GM21619 (cell line): ENCODE data around the gene LUZP2.

Source experiments
- ATAC-seq: cut with Tn5 transposase; IDR thresholded peaks from one replicate; pipeline ENCODE4 v1.9.1; 2021; ENCODE audit not compliant: unreplicated experiment

Gene LUZP2

DNA sequence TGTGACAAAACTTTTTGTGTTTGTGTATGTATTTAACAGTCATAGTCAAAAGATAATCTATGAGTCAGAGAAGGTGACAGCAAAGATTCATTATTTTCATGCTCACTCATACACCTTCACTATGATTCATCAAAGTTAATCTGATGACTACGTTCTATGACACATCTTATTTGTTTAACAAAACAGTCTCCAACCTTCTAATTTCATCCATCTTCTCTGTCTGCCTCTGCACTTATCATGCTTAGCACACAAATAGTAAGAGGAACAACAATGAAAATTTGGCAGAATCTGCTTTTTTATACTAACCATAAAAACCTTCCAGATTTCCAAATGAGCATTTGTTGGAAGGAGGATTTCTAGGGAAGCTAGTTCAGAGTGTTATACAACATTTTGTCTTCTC is 568.9 kb downstream of the LUZP2 start:
- no peak for ATAC-seq

- ATAC-seq: no peak
Observed at GRCh38 chr11:25066706-25067105, 569.9 kb downstream of the LUZP2 start.

- ATAC-seq: no peak
Observed at GRCh38 chr11:25068451-25068850, 571.6 kb downstream of the LUZP2 start.

DNA sequence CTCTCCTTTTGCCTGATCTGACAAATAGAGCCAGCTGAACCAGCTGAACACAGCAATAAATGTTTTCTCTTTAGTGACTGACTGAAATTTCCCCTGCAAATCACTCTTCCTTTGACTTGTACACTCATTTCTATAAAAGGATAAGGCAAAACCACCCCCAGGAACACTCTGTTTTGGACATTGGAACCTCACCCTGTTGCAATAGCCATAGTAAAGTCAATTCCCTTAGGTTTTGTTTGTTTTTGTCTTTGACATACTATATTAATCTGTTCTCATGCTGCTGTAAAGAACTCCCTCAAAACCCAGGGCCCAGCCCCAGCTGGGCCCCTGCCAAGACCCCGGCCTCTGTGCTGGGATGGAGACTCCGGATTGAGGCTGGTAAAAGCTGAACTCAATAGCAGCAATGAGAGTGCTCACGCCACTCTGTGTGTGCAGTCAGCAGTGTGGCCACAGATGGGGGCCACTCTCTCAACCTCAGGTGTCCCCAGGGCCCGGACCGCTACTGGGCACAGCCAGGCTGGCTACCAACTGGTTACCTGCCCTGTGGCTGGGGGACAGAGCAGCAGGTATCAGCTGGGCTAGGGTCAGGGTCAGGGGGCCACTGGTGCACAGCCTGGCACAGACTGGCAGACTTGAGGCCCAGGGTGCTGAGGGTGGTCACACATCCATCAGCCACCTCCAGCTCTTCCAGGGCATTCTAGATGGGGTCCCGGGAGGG is 597.4 kb downstream of the LUZP2 start:
- no peak for ATAC-seq

GRCh38 chr11:25119416-25119815 is 622.6 kb downstream of the LUZP2 start:
- ATAC-seq: no peak
